Mononuclear cell (primary cell): ENCODE measurements around the gene PLEKHO2. TPM values are rescaled to one million over a fixed set of nuclear protein-coding genes. Genes with fewer than 3 reads are reported as not detected.

Source experiments
- H3K27me3 ChIP-seq: 2 replicates; pipeline ENCODE4 v1.6.0; 2011; ENCODE audit warnings: low read length, control low read depth; ENCODE audit not compliant: insufficient read depth
- H3K4me1 ChIP-seq: 2 replicates; pipeline ENCODE4 v1.5.1; 2011; ENCODE audit warnings: mild to moderate bottlenecking, low read length, control low read depth; ENCODE audit not compliant: insufficient read depth
- H3K4me3 ChIP-seq: 2 replicates; pipeline ENCODE4 v1.5.1; 2011; ENCODE audit warnings: mild to moderate bottlenecking, low read length, moderate library complexity
- H3K9me3 ChIP-seq: 2 replicates; pipeline ENCODE4 v1.5.1; 2011; ENCODE audit warnings: low read depth, mild to moderate bottlenecking, control low read depth, low read length
- total RNA-seq: library from RNA; depleted of rRNA; stranded (reverse); fragments of >200 nt; gene quantifications from one replicate; pipeline ENCODE4 v1.2.3, GENCODE V29; 2012

Gene PLEKHO2
- total RNA-seq, 1 donor: 68.6 TPM

- H3K4me3 ChIP-seq: peak overlapping the region; percentile 95
- no peaks in the 10 kb centered on the region for H3K27me3 ChIP-seq
- H3K9me3 ChIP-seq: no peaks in the 10 kb centered on the region
- H3K4me1 ChIP-seq: peaks cover 80% of the 10 kb centered on the region
These were observed 2.9 kb downstream of the PLEKHO2 start for GRCh38 chr15:64844576-64845145.

- H3K27me3 ChIP-seq: no peaks in the 10 kb centered on the region
- no peaks in the 10 kb centered on the region for H3K9me3 ChIP-seq
- peaks cover 85% of the 10 kb centered on the region for H3K4me1 ChIP-seq
- H3K4me3 ChIP-seq: peak overlapping the region; percentile 95
These were observed 3.5 kb downstream of the PLEKHO2 start for GRCh38 chr15:64845183-64845611.

- peaks cover 85% of the 10 kb centered on the region for H3K4me1 ChIP-seq
- no peaks in the 10 kb centered on the region for H3K9me3 ChIP-seq
- peak overlapping the region; percentile 95 for H3K4me3 ChIP-seq
- H3K27me3 ChIP-seq: no peaks in the 10 kb centered on the region
These were observed 4.3 kb downstream of the PLEKHO2 start for GRCh38 chr15:64845831-64846595.

- Histone ChIP-seq H3K4me1 (peaks cover 92% of the 10 kb centered on the region), H3K4me3 (no peak overlapping the region), H3K9me3 (no peaks in the 10 kb centered on the region), H3K27me3 (no peaks in the 10 kb centered on the region)
These were observed 5.3 kb downstream of the PLEKHO2 start for GRCh38 chr15:64847016-64847415.

- H3K4me1 ChIP-seq: peaks cover 96% of the 10 kb centered on the region
- H3K9me3 ChIP-seq: no peaks in the 10 kb centered on the region
- H3K4me3 ChIP-seq: no peak overlapping the region
- no peaks in the 10 kb centered on the region for H3K27me3 ChIP-seq
These were observed 5.7 kb downstream of the PLEKHO2 start for GRCh38 chr15:64847448-64847847.

GRCh38 chr15:64847876-64848716, 6.4 kb downstream of the PLEKHO2 start:
- Histone ChIP-seq H3K27me3 (no peaks in the 10 kb centered on the region), H3K9me3 (no peaks in the 10 kb centered on the region), H3K4me1 (peaks cover 96% of the 10 kb centered on the region), H3K4me3 (no peak overlapping the region)

- H3K4me3 ChIP-seq: no peak overlapping the region
- H3K27me3 ChIP-seq: no peaks in the 10 kb centered on the region
- peaks cover 93% of the 10 kb centered on the region for H3K4me1 ChIP-seq
- H3K9me3 ChIP-seq: no peaks in the 10 kb centered on the region
These were observed 9.2 kb downstream of the PLEKHO2 start for GRCh38 chr15:64850778-64851502.

- Histone ChIP-seq H3K9me3 (no peaks in the 10 kb centered on the region), H3K27me3 (no peaks in the 10 kb centered on the region), H3K4me3 (no peak overlapping the region), H3K4me1 (peaks cover 93% of the 10 kb centered on the region)
These were observed 9.8 kb downstream of the PLEKHO2 start for GRCh38 chr15:64851503-64851840.

GRCh38 chr15:64854041-64854440, 12.3 kb downstream of the PLEKHO2 start:
- H3K27me3 ChIP-seq: no peaks in the 10 kb centered on the region
- no peaks in the 10 kb centered on the region for H3K9me3 ChIP-seq
- H3K4me3 ChIP-seq: no peak overlapping the region
- peaks cover 88% of the 10 kb centered on the region for H3K4me1 ChIP-seq

- H3K4me1 ChIP-seq: peaks cover 83% of the 10 kb centered on the region
These were observed 12.8 kb downstream of the PLEKHO2 start for GRCh38 chr15:64854526-64854925.

GRCh38 chr15:64855205-64855975, 13.7 kb downstream of the PLEKHO2 start:
- Histone ChIP-seq H3K9me3 (no peaks in the 10 kb centered on the region), H3K27me3 (no peaks in the 10 kb centered on the region), H3K4me1 (peaks cover 75% of the 10 kb centered on the region), H3K4me3 (no peak overlapping the region)

More at GRCh38 chr15:64854526-64854925, 12.8 kb downstream of the PLEKHO2 start:
- H3K27me3 ChIP-seq: no peaks in the 10 kb centered on the region
- H3K9me3 ChIP-seq: no peaks in the 10 kb centered on the region
- no peak overlapping the region for H3K4me3 ChIP-seq

GRCh38 chr15:64856429-64857145, 14.9 kb downstream of the PLEKHO2 start:
- Histone ChIP-seq H3K4me3 (no peak overlapping the region), H3K27me3 (no peaks in the 10 kb centered on the region), H3K4me1 (peaks cover 63% of the 10 kb centered on the region), H3K9me3 (no peaks in the 10 kb centered on the region)

GRCh38 chr15:64857421-64857820, 15.7 kb downstream of the PLEKHO2 start:
- Histone ChIP-seq H3K9me3 (no peaks in the 10 kb centered on the region), H3K4me1 (peaks cover 54% of the 10 kb centered on the region), H3K4me3 (no peak overlapping the region), H3K27me3 (no peaks in the 10 kb centered on the region)
